HG02938 (cell line): ENCODE measurements around the gene SCUBE1.

Source experiments
- ATAC-seq: cut with Tn5 transposase; IDR thresholded peaks from one replicate; pipeline ENCODE4 v1.9.1; 2021; ENCODE audit warnings: mild to moderate bottlenecking, moderate library complexity; ENCODE audit not compliant: unreplicated experiment

Gene SCUBE1

GRCh38 chr22:43180670-43181069 is 162.5 kb downstream of the SCUBE1 start:
- no peak for ATAC-seq

GRCh38 chr22:43179911-43180195 is 163.3 kb downstream of the SCUBE1 start:
- no peak for ATAC-seq

GRCh38 chr22:43179146-43179910 is 163.8 kb downstream of the SCUBE1 start:
- ATAC-seq: no peak

- ATAC-seq: no peak
Observed at GRCh38 chr22:43177479-43177878, 165.7 kb downstream of the SCUBE1 start.

- ATAC-seq: no peak
Observed at GRCh38 chr22:43176090-43176489, 167.1 kb downstream of the SCUBE1 start.

- no peak for ATAC-seq
Observed at GRCh38 chr22:43174941-43175531, 168.1 kb downstream of the SCUBE1 start.

GRCh38 chr22:43173976-43174720 is 169.0 kb downstream of the SCUBE1 start:
- ATAC-seq: no peak

GRCh38 chr22:43173566-43173965 is 169.6 kb downstream of the SCUBE1 start:
- ATAC-seq: no peak

GRCh38 chr22:43172191-43172590 is 171.0 kb downstream of the SCUBE1 start:
- ATAC-seq: no peak

GRCh38 chr22:43171607-43172006 is 171.6 kb downstream of the SCUBE1 start:
- no peak for ATAC-seq

- no peak for ATAC-seq
Observed at GRCh38 chr22:43171019-43171491, 172.1 kb downstream of the SCUBE1 start.

- ATAC-seq: no peak
Observed at GRCh38 chr22:43170131-43170480, 173.1 kb downstream of the SCUBE1 start.

- no peak for ATAC-seq
Observed at GRCh38 chr22:43169310-43170130, 173.7 kb downstream of the SCUBE1 start.

- ATAC-seq: no peak
Observed at GRCh38 chr22:43168471-43169309, 174.5 kb downstream of the SCUBE1 start.

GRCh38 chr22:43167001-43167589 is 176.1 kb downstream of the SCUBE1 start:
- ATAC-seq: no peak

GRCh38 chr22:43166132-43166930 is 176.8 kb downstream of the SCUBE1 start:
- no peak for ATAC-seq

- no peak for ATAC-seq
Observed at GRCh38 chr22:43164636-43165035, 178.5 kb downstream of the SCUBE1 start.

- ATAC-seq: no peak
Observed at GRCh38 chr22:43163241-43163795, 179.9 kb downstream of the SCUBE1 start.
